Posterior cingulate gyrus (tissue), 11 donors: ENCODE results near the gene OR1L1.

Experiments used
- DNase-seq, 10 donors: peaks; one replicate each; pipeline versions ENCODE4 v3.0.0 to v3.0.0-alpha.2; 2020 to 2021; ENCODE audit warnings: mixed read lengths in 3 of 10
- intact Hi-C: fragments of 100-400 bp; cut with DNase I; formaldehyde crosslinking; loops from one replicate; pipeline ENCODE4 v1.15.1; 2023

Gene OR1L1

GRCh38 chr9:122661416-122661815, at the start of gene OR1L1:
OR1L1 (plus strand) TSS chr9:122661716; CDS start chr9:122661716, 0 bp downstream.
- no peak for DNase-seq
- intact Hi-C loops: no loop called here

GRCh38 chr9:122614362-122614761, 47.2 kb upstream of the OR1L1 start, which contains the start of gene OR1Q1:
OR1Q1 (plus strand) TSS chr9:122614738; CDS start chr9:122614738, 0 bp downstream.
- intact Hi-C loops: no loop called here
- no peak for DNase-seq

GRCh38 chr9:122619996-122620395, 41.5 kb upstream of the OR1L1 start:
- DNase-seq: no peak
- intact Hi-C loops: no loop called here

GRCh38 chr9:122642226-122642625, 19.3 kb upstream of the OR1L1 start:
- intact Hi-C loops: no loop called here
- DNase-seq: no peak

GRCh38 chr9:122656378-122656777, 5.1 kb upstream of the OR1L1 start:
- intact Hi-C loops: no loop called here
- DNase-seq: no peak

- intact Hi-C loops: no loop called here
- DNase-seq: no peak
Observed at GRCh38 chr9:122657527-122657926, 4.0 kb upstream of the OR1L1 start, which contains the start of gene OR1B1. OR1B1 (minus strand) TSS chr9:122657627.

GRCh38 chr9:122672481-122672880, 11.0 kb downstream of the OR1L1 start:
- intact Hi-C loops: no loop called here

GRCh38 chr9:122684851-122685250, 23.3 kb downstream of the OR1L1 start:
- intact Hi-C loops: no loop called here
- no peak for DNase-seq

More at GRCh38 chr9:122672481-122672880, 11.0 kb downstream of the OR1L1 start:
- DNase-seq: no peak

- intact Hi-C loops: no loop called here
- no peak for DNase-seq
Observed at GRCh38 chr9:122695696-122696095, 34.2 kb downstream of the OR1L1 start.
